GM23248 (cell line): ENCODE data around the gene SPG7. TPM values are rescaled to one million over a fixed set of nuclear protein-coding genes. Genes with fewer than 3 reads are reported as not detected.

Experiments used
- DNase-seq: peaks from one replicate; pipeline ENCODE4 v3.0.0-alpha.2; 2015
- H2AFZ ChIP-seq: fragments of 200-600 bp; sonication (generic); 2 replicates; pipeline ENCODE4 v1.6.1; 2016; ENCODE audit warnings: antibody characterized with exemption
- H3F3A ChIP-seq: fragments of 200-600 bp; sonication (generic); 2 replicates; pipeline ENCODE4 v1.6.1; 2016; ENCODE audit warnings: mild to moderate bottlenecking, antibody characterized with exemption, mixed run types; ENCODE audit not compliant: insufficient read depth
- H3K27ac ChIP-seq: fragments of 200-600 bp; sonication (generic); 2 replicates; pipeline ENCODE4 v1.5.1; 2016; ENCODE audit warnings: mild to moderate bottlenecking
- H3K27me3 ChIP-seq: fragments of 200-600 bp; sonication (generic); replicated peaks from 2 replicates; pipeline ENCODE4 v1.6.1; 2016; ENCODE audit warnings: mild to moderate bottlenecking; ENCODE audit not compliant: insufficient read depth
- H3K36me3 ChIP-seq: fragments of 200-600 bp; sonication (generic); 2 replicates; pipeline ENCODE4 v1.6.1; 2016; ENCODE audit warnings: low read depth, mild to moderate bottlenecking
- H3K4me1 ChIP-seq: fragments of 200-600 bp; sonication (generic); 2 replicates; pipeline ENCODE4 v1.6.1; 2016; ENCODE audit warnings: mild to moderate bottlenecking; ENCODE audit not compliant: insufficient read depth
- H3K4me2 ChIP-seq: fragments of 200-600 bp; sonication (generic); one replicate; pipeline ENCODE4 v1.6.1; 2016; ENCODE audit warnings: mild to moderate bottlenecking; ENCODE audit not compliant: unreplicated experiment
- H3K4me3 ChIP-seq: fragments of 200-600 bp; sonication (generic); 2 replicates; pipeline ENCODE4 v1.5.1; 2016; ENCODE audit warnings: mild to moderate bottlenecking
- H3K79me2 ChIP-seq: fragments of 200-600 bp; sonication (generic); 2 replicates; pipeline ENCODE4 v1.6.1; 2016; ENCODE audit warnings: mild to moderate bottlenecking; ENCODE audit not compliant: insufficient read depth
- H3K9ac ChIP-seq: fragments of 200-600 bp; sonication (generic); 2 replicates; pipeline ENCODE4 v1.6.1; 2016; ENCODE audit warnings: mild to moderate bottlenecking
- H3K9me2 ChIP-seq: fragments of 200-600 bp; sonication (generic); 2 replicates; pipeline ENCODE4 v1.6.1; 2016; ENCODE audit warnings: mixed run types, mild to moderate bottlenecking, moderate library complexity; ENCODE audit not compliant: insufficient read depth
- H3K9me3 ChIP-seq: fragments of 200-600 bp; sonication (generic); one replicate; pipeline ENCODE4 v1.6.1; 2017; ENCODE audit warnings: low read depth
- H4K20me1 ChIP-seq: fragments of 200-600 bp; sonication (generic); 2 replicates; pipeline ENCODE4 v1.6.0; 2016; ENCODE audit not compliant: insufficient read depth
- EZH2 ChIP-seq: fragments of 200-600 bp; sonication (generic); IDR thresholded peaks from 2 replicates; pipeline ENCODE4 v1.6.1; 2018; ENCODE audit warnings: antibody characterized with exemption, mild to moderate bottlenecking; ENCODE audit not compliant: insufficient read depth, poor library complexity, severe bottlenecking
- EZH2phosphoT487 ChIP-seq: fragments of 200-600 bp; sonication (generic); IDR thresholded peaks from 2 replicates; pipeline ENCODE4 v1.6.1; 2018; ENCODE audit warnings: antibody characterized with exemption, moderate library complexity, mild to moderate bottlenecking, low read depth; ENCODE audit not compliant: insufficient read depth
- WGBS, 2 experiments: methylation state at CpG; one replicate each; pipeline ENCODE4 v1.1.6; 2015 to 2017; ENCODE audit warnings: low lambda C conversion rate in 2 of 2, low coverage in 1 of 2; ENCODE audit errors: missing lambda C conversion rate in 2 of 2; 5-methylcytosine and 5-hydroxymethylcytosine counted together
- in situ Hi-C: fragments of 300-500 bp; cut with MboI; formaldehyde crosslinking; loops from 2 replicates; pipeline ENCODE4 v1.15.0; 2020
- polyA plus RNA-seq: library from polyadenylated mRNA; unstranded; fragments of >200 nt; fragmentation: Nextera tagmentation; extraction: Ambion mirVana; gene quantifications from 2 replicates; pipeline ENCODE4 v1.2.1, GENCODE V29; 2016
- total RNA-seq: library from RNA; depleted of rRNA; stranded (reverse); fragments of >200 nt; shearing (Covaris generic); gene quantifications from 2 replicates; pipeline ENCODE4 v1.2.3, GENCODE V29; 2014

Gene SPG7
- total and polyA plus RNA-seq, 2 experiments from 2014 or later = 53.9 to 155 TPM

DNA sequence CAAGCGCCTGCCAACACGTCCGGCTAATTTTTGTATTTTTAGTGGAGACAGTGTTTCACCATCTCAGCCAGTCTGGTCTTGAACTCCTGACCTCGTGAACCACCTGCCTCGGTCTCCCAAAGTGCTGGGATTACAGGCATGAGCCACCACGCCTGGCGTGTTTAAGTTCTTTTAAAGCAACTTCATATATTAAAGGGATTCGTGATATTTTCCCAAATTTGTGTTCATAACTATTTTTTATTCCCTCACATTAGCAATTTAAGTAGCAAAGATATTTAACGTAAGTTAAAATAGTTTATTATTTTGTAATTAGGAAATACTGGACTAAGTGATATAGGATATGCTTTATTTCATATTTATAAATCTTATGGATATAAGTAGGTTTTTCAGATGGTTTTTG lies 4.2 kb downstream of the SPG7 start:
- peaks cover 89% of the 10 kb centered on the region for H3K79me2 ChIP-seq
- WGBS, 2 experiments = 94 to 95% methylated on average over 9 of the region's 9 CpGs
- peaks cover 55% of the 10 kb centered on the region for H3K36me3 ChIP-seq
- no peaks in the 10 kb centered on the region for H3K9me2 ChIP-seq
- H4K20me1 ChIP-seq = no peaks in the 10 kb centered on the region
- no peak overlapping the region for H3K9ac ChIP-seq
- H3K9me3 ChIP-seq = no peaks in the 10 kb centered on the region
- no peaks in the 10 kb centered on the region for H3K27me3 ChIP-seq
- H3F3A ChIP-seq = peaks cover 13% of the 10 kb centered on the region; the same call in 1 of the 2 replicates
- H3K27ac ChIP-seq = no peak overlapping the region
- H3K4me2 ChIP-seq = no peak overlapping the region
- H2AFZ ChIP-seq = no peak overlapping the region
- H3K4me3 ChIP-seq = no peak overlapping the region
- peaks cover 14% of the 10 kb centered on the region; the same call in 1 of the 2 replicates for H3K4me1 ChIP-seq
- TF ChIP-seq EZH2phosphoT487 (no peak), EZH2 (no peak)
- no peak for DNase-seq
- in situ Hi-C loops = no loop called here

DNA sequence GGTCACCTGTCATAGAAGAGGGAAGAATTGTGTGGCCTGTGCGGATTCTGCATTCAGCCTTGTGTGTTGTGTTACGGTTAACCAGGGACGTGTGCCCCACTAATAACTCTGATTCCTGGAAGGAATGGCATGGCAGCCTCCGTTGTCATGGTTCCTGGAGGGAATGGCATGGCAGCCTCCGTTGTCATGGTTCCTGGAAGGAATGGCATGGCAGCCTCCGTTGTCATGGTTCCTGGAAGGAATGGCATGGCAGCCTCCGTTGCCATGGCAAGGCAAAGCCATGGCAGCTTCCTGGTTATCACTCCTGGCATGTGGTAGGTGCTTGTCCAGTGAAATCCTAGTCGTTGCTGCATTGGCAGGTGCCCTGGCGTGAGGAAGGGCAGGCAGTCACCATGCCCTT lies 8.9 kb downstream of the SPG7 start:
- no peaks in the 10 kb centered on the region for H3K9me2 ChIP-seq
- H4K20me1 ChIP-seq = no peaks in the 10 kb centered on the region
- H3K4me3 ChIP-seq = no peak overlapping the region
- in situ Hi-C loops = no loop called here
- H3K9ac ChIP-seq = no peak overlapping the region
- no peaks in the 10 kb centered on the region for H3K9me3 ChIP-seq
- peaks cover 50% of the 10 kb centered on the region for H3K36me3 ChIP-seq
- TF ChIP-seq EZH2 (no peak), EZH2phosphoT487 (no peak)
- peaks cover 98% of the 10 kb centered on the region for H3K79me2 ChIP-seq
- H3K27ac ChIP-seq = no peak overlapping the region
- H3K4me1 ChIP-seq = no peaks in the 10 kb centered on the region
- no peaks in the 10 kb centered on the region for H3F3A ChIP-seq
- 98 to 100% methylated on average over 9 of the region's 9 CpGs for WGBS, 2 experiments
- H3K4me2 ChIP-seq = no peak overlapping the region
- H3K27me3 ChIP-seq = no peaks in the 10 kb centered on the region
- no peak for DNase-seq
- no peak overlapping the region for H2AFZ ChIP-seq

DNA sequence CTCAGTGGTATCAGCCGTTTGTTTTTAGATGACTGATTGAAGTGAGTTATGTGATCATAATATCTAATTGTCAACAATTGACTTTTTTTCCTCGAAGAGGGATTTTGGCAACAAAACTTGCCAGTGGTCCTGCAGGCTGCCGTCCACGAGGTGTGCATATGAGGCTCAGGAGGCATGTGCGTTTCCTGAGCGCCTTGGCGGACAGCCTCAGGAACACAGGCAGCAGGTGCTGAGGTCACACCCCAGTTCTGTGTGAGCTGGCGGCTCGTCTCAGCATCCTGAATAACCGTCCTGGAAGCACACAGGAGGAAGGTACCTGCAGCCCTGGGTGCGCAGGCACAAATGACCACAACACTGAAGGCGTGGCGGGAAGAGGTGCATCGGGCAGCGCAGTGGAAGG lies 11.7 kb downstream of the SPG7 start:
- Histone ChIP-seq H3K4me3 (no peak overlapping the region), H4K20me1 (no peaks in the 10 kb centered on the region), H3K9me3 (no peaks in the 10 kb centered on the region), H3K27ac (no peak overlapping the region), H3K9me2 (no peaks in the 10 kb centered on the region), H3K4me1 (no peaks in the 10 kb centered on the region), H2AFZ (no peak overlapping the region), H3K9ac (no peak overlapping the region), H3K27me3 (no peaks in the 10 kb centered on the region), H3K36me3 (peaks cover 38% of the 10 kb centered on the region; the same call in 1 of the 2 replicates), H3K79me2 (peaks cover 84% of the 10 kb centered on the region), H3K4me2 (no peak overlapping the region), H3F3A (no peaks in the 10 kb centered on the region)
- in situ Hi-C loops = no loop called here
- no peak for DNase-seq
- 94 to 95% methylated on average over 15 of the region's 15 CpGs for WGBS, 2 experiments
- TF ChIP-seq EZH2phosphoT487 (no peak), EZH2 (no peak)

DNA sequence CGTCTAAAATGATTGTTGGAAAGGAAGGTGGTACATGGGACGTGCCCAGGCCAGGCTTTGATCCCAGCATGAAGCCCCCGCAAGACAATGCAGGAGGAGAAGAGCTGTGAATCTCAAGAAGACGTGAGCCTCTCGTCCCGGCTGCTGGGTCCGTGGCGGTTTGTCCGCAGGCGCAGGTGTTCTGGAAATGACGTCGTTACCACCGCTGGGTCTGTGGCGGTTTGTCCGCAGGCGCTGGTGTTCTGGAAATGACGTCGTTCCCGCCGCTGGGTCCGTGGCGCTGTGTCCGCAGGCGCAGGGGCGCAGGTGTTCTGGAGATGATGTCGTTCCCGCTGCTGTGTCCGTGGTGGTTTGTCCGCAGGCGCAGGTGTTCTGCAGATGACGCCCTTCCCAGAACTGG lies 14.1 kb downstream of the SPG7 start:
- Histone ChIP-seq H2AFZ (no peak overlapping the region), H3K27ac (no peak overlapping the region), H3F3A (no peaks in the 10 kb centered on the region), H3K27me3 (no peaks in the 10 kb centered on the region), H3K4me1 (no peaks in the 10 kb centered on the region), H4K20me1 (no peaks in the 10 kb centered on the region), H3K9me2 (no peaks in the 10 kb centered on the region), H3K9me3 (no peaks in the 10 kb centered on the region), H3K79me2 (peaks cover 71% of the 10 kb centered on the region), H3K9ac (no peak overlapping the region), H3K4me3 (no peak overlapping the region), H3K36me3 (peaks cover 40% of the 10 kb centered on the region), H3K4me2 (no peak overlapping the region)
- no peak for DNase-seq
- TF ChIP-seq EZH2phosphoT487 = no peak
- TF ChIP-seq EZH2 = no peak
- WGBS, 2 experiments = 92 to 93% methylated on average over 29 to 31 of the region's 31 CpGs
- in situ Hi-C loops = no loop called here
